CD4-positive, CD25-positive, alpha-beta regulatory T cell (primary cell): ENCODE data around the gene SEMA5A. TPM values are rescaled to one million over a fixed set of nuclear protein-coding genes. Genes with fewer than 3 reads are reported as not detected.

Experiments used
- ATAC-seq, 2 donors: fragments of 150-1000 bp; cut with Tn5 transposase; one replicate each; pipeline ENCODE4 v1.10.0; 2021; ENCODE audit warnings: low read depth in 2 of 2, moderate number of reproducible peaks in 2 of 2, moderate library complexity in 1 of 2
- DNase-seq, 3 donors: peaks; one replicate each; pipeline versions ENCODE4 v3.0.0 to v3.0.0-alpha.2; 2012 to 2022; ENCODE audit warnings: mixed read lengths in 1 of 3
- H3K27ac ChIP-seq: one replicate; pipeline ENCODE4 v1.7.0; 2013; ENCODE audit warnings: mild to moderate bottlenecking, low read length; ENCODE audit not compliant: insufficient read depth, poor library complexity, severe bottlenecking
- H3K27me3 ChIP-seq: one replicate; pipeline ENCODE4 v1.7.0; 2013; ENCODE audit warnings: low read length; ENCODE audit not compliant: control insufficient read depth, insufficient read depth
- H3K36me3 ChIP-seq: one replicate; pipeline ENCODE4 v1.7.0; 2013; ENCODE audit warnings: mild to moderate bottlenecking, low read length, moderate library complexity; ENCODE audit not compliant: control insufficient read depth, insufficient read depth
- H3K4me1 ChIP-seq: 2 replicates; pipeline ENCODE4 v1.7.0; 2013; ENCODE audit warnings: mild to moderate bottlenecking, low read length; ENCODE audit not compliant: insufficient read depth, control insufficient read depth, poor library complexity, severe bottlenecking
- H3K4me3 ChIP-seq: one replicate; pipeline ENCODE4 v1.7.0; 2013; ENCODE audit warnings: low read depth, mild to moderate bottlenecking, low read length, moderate library complexity
- H3K9me3 ChIP-seq, 2 experiments: 1 replicate in 1 of 2; 2 replicates in 1 of 2; pipeline ENCODE4 v1.7.0; 2013; ENCODE audit warnings: low read length in 2 of 2, mild to moderate bottlenecking in 1 of 2, moderate library complexity in 1 of 2; ENCODE audit not compliant: control insufficient read depth in 2 of 2
- H3K27ac Mint-ChIP-seq, 3 donors: one replicate each; pipeline ENCODE4 v1.8.0; 2020 to 2022; ENCODE audit warnings: mild to moderate bottlenecking in 3 of 3, mixed read lengths in 3 of 3, moderate library complexity in 2 of 3
- H3K27me3 Mint-ChIP-seq: one replicate; pipeline ENCODE4 v1.8.0; 2022; ENCODE audit warnings: mild to moderate bottlenecking, mixed read lengths
- H3K36me3 Mint-ChIP-seq: one replicate; pipeline ENCODE4 v1.8.0; 2020; ENCODE audit warnings: mixed read lengths
- H3K4me1 Mint-ChIP-seq, 4 donors: one replicate each; pipeline ENCODE4 v1.8.0; 2020 to 2022; ENCODE audit warnings: mixed read lengths in 4 of 4, mild to moderate bottlenecking in 1 of 4
- H3K4me3 Mint-ChIP-seq, 4 donors: one replicate each; pipeline ENCODE4 v1.8.0; 2020 to 2022; ENCODE audit warnings: mild to moderate bottlenecking in 4 of 4, mixed read lengths in 4 of 4, moderate library complexity in 3 of 4
- H3K9me3 Mint-ChIP-seq, 7 donors: one replicate each; pipeline ENCODE4 v1.8.0; 2020 to 2022; ENCODE audit warnings: mixed read lengths in 7 of 7, mild to moderate bottlenecking in 3 of 7, moderate library complexity in 2 of 7
- polyA plus RNA-seq, 4 donors: library from polyadenylated mRNA; unstranded; fragments of 300-500 nt; fragmentation: Illumina TruSeq; gene quantifications; one replicate each; pipeline ENCODE4 v1.2.3, GENCODE V29; 2021
- total RNA-seq: library from RNA; stranded (reverse); gene quantifications from one replicate; pipeline ENCODE4 v1.2.3, GENCODE V29; 2022

The SEMA5A gene
- total and polyA plus RNA-seq, 5 donors from 2014 or later = 0.22 to 2.8 (median 0.31) TPM; not detected in 2

GRCh38 chr5:9052421-9052820, 493.5 kb downstream of the SEMA5A start:
- Mint-ChIP-seq H3K27me3 (no peaks in the 10 kb centered on the region), H3K36me3 (no peaks in the 10 kb centered on the region), H3K27ac (no peak overlapping the region), H3K4me1 (no peaks in the 10 kb centered on the region), H3K9me3 (peaks cover 0 to 17% (median 7%) of the 10 kb centered on the region in 7 donors), H3K4me3 (no peak overlapping the region)
- Histone ChIP-seq H3K27ac (no peak overlapping the region), H3K4me3 (no peak overlapping the region), H3K9me3 (no peaks in the 10 kb centered on the region), H3K4me1 (no peaks in the 10 kb centered on the region), H3K27me3 (no peaks in the 10 kb centered on the region), H3K36me3 (no peaks in the 10 kb centered on the region)
- ATAC-seq (no peak), DNase-seq (no peak)

GRCh38 chr5:9051779-9052178, 494.1 kb downstream of the SEMA5A start:
- Histone ChIP-seq H3K36me3 (no peaks in the 10 kb centered on the region), H3K27ac (no peak overlapping the region), H3K9me3 (no peaks in the 10 kb centered on the region), H3K4me3 (no peak overlapping the region), H3K27me3 (no peaks in the 10 kb centered on the region), H3K4me1 (no peaks in the 10 kb centered on the region)
- Mint-ChIP-seq H3K9me3 (peaks cover 0 to 15% (median 5%) of the 10 kb centered on the region in 7 donors), H3K4me1 (no peaks in the 10 kb centered on the region), H3K36me3 (no peaks in the 10 kb centered on the region), H3K27me3 (no peaks in the 10 kb centered on the region), H3K4me3 (no peak overlapping the region), H3K27ac (no peak overlapping the region)
- no peak for ATAC-seq
- DNase-seq = no peak

- no peak overlapping the region for H3K27ac Mint-ChIP-seq
- H3K4me3 ChIP-seq = no peak overlapping the region
- no peaks in the 10 kb centered on the region for H3K4me1 Mint-ChIP-seq
- H3K36me3 ChIP-seq = no peaks in the 10 kb centered on the region
- H3K4me1 ChIP-seq = no peaks in the 10 kb centered on the region
- no peak overlapping the region for H3K4me3 Mint-ChIP-seq
- no peaks in the 10 kb centered on the region for H3K27me3 Mint-ChIP-seq
- H3K27ac ChIP-seq = no peak overlapping the region
- no peak for ATAC-seq
- H3K27me3 ChIP-seq = no peaks in the 10 kb centered on the region
- no peaks in the 10 kb centered on the region for H3K36me3 Mint-ChIP-seq
- H3K9me3 Mint-ChIP-seq = peaks cover 0 to 8% (median 3%) of the 10 kb centered on the region in 7 donors
- no peaks in the 10 kb centered on the region for H3K9me3 ChIP-seq
- DNase-seq = no peak
These were observed 497.9 kb downstream of the SEMA5A start for GRCh38 chr5:9047932-9048331.

- no peaks in the 10 kb centered on the region for H3K9me3 ChIP-seq
- H3K36me3 ChIP-seq = no peaks in the 10 kb centered on the region
- no peaks in the 10 kb centered on the region for H3K27me3 ChIP-seq
- no peak overlapping the region for H3K27ac ChIP-seq
- H3K9me3 Mint-ChIP-seq = peaks cover 0 to 8% (median 3%) of the 10 kb centered on the region in 7 donors
- no peak overlapping the region for H3K4me3 ChIP-seq
- no peaks in the 10 kb centered on the region for H3K27me3 Mint-ChIP-seq
- no peaks in the 10 kb centered on the region for H3K4me1 ChIP-seq
- H3K36me3 Mint-ChIP-seq = no peaks in the 10 kb centered on the region
- ATAC-seq (no peak), DNase-seq (no peak)
- H3K27ac Mint-ChIP-seq = no peak overlapping the region
- no peak overlapping the region for H3K4me3 Mint-ChIP-seq
- no peaks in the 10 kb centered on the region for H3K4me1 Mint-ChIP-seq
These were observed 499.0 kb downstream of the SEMA5A start for GRCh38 chr5:9046756-9047481.

- no peaks in the 10 kb centered on the region for H3K36me3 ChIP-seq
- Mint-ChIP-seq H3K36me3 (no peaks in the 10 kb centered on the region), H3K4me1 (no peaks in the 10 kb centered on the region), H3K4me3 (no peak overlapping the region), H3K9me3 (peaks cover 0 to 8% (median 4%) of the 10 kb centered on the region in 7 donors), H3K27me3 (no peaks in the 10 kb centered on the region), H3K27ac (no peak overlapping the region)
- DNase-seq = no peak
- no peak for ATAC-seq
- H3K9me3 ChIP-seq = no peaks in the 10 kb centered on the region
- no peaks in the 10 kb centered on the region for H3K4me1 ChIP-seq
- no peak overlapping the region for H3K4me3 ChIP-seq
- no peaks in the 10 kb centered on the region for H3K27me3 ChIP-seq
- H3K27ac ChIP-seq = no peak overlapping the region
These were observed 499.9 kb downstream of the SEMA5A start for GRCh38 chr5:9045946-9046345.

GRCh38 chr5:9042241-9042640, 503.6 kb downstream of the SEMA5A start:
- Mint-ChIP-seq H3K27ac (no peak overlapping the region), H3K4me1 (no peaks in the 10 kb centered on the region), H3K9me3 (peaks cover 0 to 5% (median 3%) of the 10 kb centered on the region in 7 donors), H3K36me3 (no peaks in the 10 kb centered on the region), H3K27me3 (no peaks in the 10 kb centered on the region), H3K4me3 (no peak overlapping the region)
- DNase-seq (no peak), ATAC-seq (no peak)
- H3K27me3 ChIP-seq = no peaks in the 10 kb centered on the region
- no peak overlapping the region for H3K4me3 ChIP-seq
- H3K27ac ChIP-seq = no peak overlapping the region
- H3K36me3 ChIP-seq = no peaks in the 10 kb centered on the region
- H3K4me1 ChIP-seq = no peaks in the 10 kb centered on the region
- no peaks in the 10 kb centered on the region for H3K9me3 ChIP-seq

- DNase-seq (no peak), ATAC-seq (no peak)
- Mint-ChIP-seq H3K27me3 (no peaks in the 10 kb centered on the region), H3K27ac (no peak overlapping the region), H3K9me3 (peaks cover 0 to 7% (median 4%) of the 10 kb centered on the region in 7 donors), H3K4me1 (no peaks in the 10 kb centered on the region), H3K4me3 (no peak overlapping the region), H3K36me3 (no peaks in the 10 kb centered on the region)
- H3K4me1 ChIP-seq = no peaks in the 10 kb centered on the region
- no peaks in the 10 kb centered on the region for H3K36me3 ChIP-seq
- no peaks in the 10 kb centered on the region for H3K9me3 ChIP-seq
- no peak overlapping the region for H3K4me3 ChIP-seq
- no peaks in the 10 kb centered on the region for H3K27me3 ChIP-seq
- no peak overlapping the region for H3K27ac ChIP-seq
These were observed 505.4 kb downstream of the SEMA5A start for GRCh38 chr5:9040475-9040874.

- Histone ChIP-seq H3K4me3 (no peak overlapping the region), H3K27ac (no peak overlapping the region), H3K9me3 (no peaks in the 10 kb centered on the region), H3K36me3 (no peaks in the 10 kb centered on the region), H3K27me3 (no peaks in the 10 kb centered on the region), H3K4me1 (no peaks in the 10 kb centered on the region)
- Mint-ChIP-seq H3K27ac (no peak overlapping the region), H3K4me3 (no peak overlapping the region), H3K27me3 (no peaks in the 10 kb centered on the region), H3K9me3 (peaks cover 0 to 5% (median 4%) of the 10 kb centered on the region in 7 donors), H3K36me3 (no peaks in the 10 kb centered on the region), H3K4me1 (no peaks in the 10 kb centered on the region)
- no peak for DNase-seq
- no peak for ATAC-seq
These were observed 508.8 kb downstream of the SEMA5A start for GRCh38 chr5:9037048-9037447.
